GM19043 (cell line): ENCODE results near the gene POLH.

ENCODE experiments used
- ATAC-seq: cut with Tn5 transposase; IDR thresholded peaks from one replicate; pipeline ENCODE4 v1.9.1; 2021; ENCODE audit warnings: low read depth; ENCODE audit not compliant: unreplicated experiment

The POLH gene

GRCh38 chr6:43600595-43600994 lies 24.6 kb downstream of the POLH start:
- ATAC-seq, result no peak

GRCh38 chr6:43604174-43604573 lies 28.2 kb downstream of the POLH start:
- ATAC-seq, result no peak

- no peak for ATAC-seq
These were observed 30.0 kb downstream of the POLH start for GRCh38 chr6:43606019-43606418.

- no peak for ATAC-seq
These were observed 32.4 kb downstream of the POLH start for GRCh38 chr6:43608310-43608763.

GRCh38 chr6:43608807-43609206 lies 32.8 kb downstream of the POLH start:
- no peak for ATAC-seq

- no peak for ATAC-seq
These were observed 33.4 kb downstream of the POLH start for GRCh38 chr6:43609402-43609801.

- no peak for ATAC-seq
These were observed 34.4 kb downstream of the POLH start for GRCh38 chr6:43610431-43610830.

GRCh38 chr6:43613721-43614395 lies 37.9 kb downstream of the POLH start:
- ATAC-seq, result no peak

- ATAC-seq, result no peak
These were observed 38.4 kb downstream of the POLH start for GRCh38 chr6:43614396-43614730.

GRCh38 chr6:43616725-43617472 lies 40.9 kb downstream of the POLH start:
- no peak for ATAC-seq

GRCh38 chr6:43621078-43621835 lies 45.3 kb downstream of the POLH start:
- ATAC-seq, result no peak

- ATAC-seq, result no peak
These were observed 45.8 kb downstream of the POLH start for GRCh38 chr6:43621836-43622180.

- ATAC-seq, result no peak
These were observed 46.6 kb downstream of the POLH start for GRCh38 chr6:43622541-43622940.

GRCh38 chr6:43623880-43624785 lies 48.1 kb downstream of the POLH start:
- ATAC-seq, result no peak

GRCh38 chr6:43624786-43625288 lies 48.9 kb downstream of the POLH start:
- no peak for ATAC-seq

GRCh38 chr6:43625393-43625992 lies 49.5 kb downstream of the POLH start:
- ATAC-seq, result no peak

GRCh38 chr6:43627008-43627825 lies 51.2 kb downstream of the POLH start:
- no peak for ATAC-seq

GRCh38 chr6:43628393-43629103 lies 52.6 kb downstream of the POLH start:
- ATAC-seq, result no peak

- ATAC-seq, result peak; percentile 68
These were observed 53.1 kb downstream of the POLH start, which contains the start of gene GTPBP2 for GRCh38 chr6:43629104-43629504. Gene GTPBP2, minus strand, starts transcription at chr6:43629264. Its CDS starts 102 bp downstream, at chr6:43629162.
